GM19035 (cell line): ENCODE data around the gene TMPRSS13.
"Not testable (repeated sequence)": the region's sequence is repeated elsewhere in the genome, so short reads cannot be mapped to it uniquely, and the experiment has no call there.

Experiments used
- ATAC-seq: cut with Tn5 transposase; IDR thresholded peaks from one replicate; pipeline ENCODE4 v1.9.1; 2021; ENCODE audit not compliant: unreplicated experiment

TMPRSS13 gene

GRCh38 chr11:117950993-117951961 is 22.1 kb upstream of the TMPRSS13 start:
- ATAC-seq: no peak

- no peak for ATAC-seq
These were observed 21.1 kb upstream of the TMPRSS13 start for GRCh38 chr11:117950301-117950700.

- no peak for ATAC-seq
These were observed 19.9 kb upstream of the TMPRSS13 start for GRCh38 chr11:117949062-117949461.

GRCh38 chr11:117948466-117948865 is 19.3 kb upstream of the TMPRSS13 start:
- ATAC-seq: not testable (repeated sequence)

GRCh38 chr11:117947751-117948150 is 18.5 kb upstream of the TMPRSS13 start:
- not testable (repeated sequence) for ATAC-seq

- no peak for ATAC-seq
These were observed 17.8 kb upstream of the TMPRSS13 start for GRCh38 chr11:117946842-117947526.

GRCh38 chr11:117946156-117946841 is 17.1 kb upstream of the TMPRSS13 start:
- no peak for ATAC-seq

GRCh38 chr11:117945047-117945810 is 16.0 kb upstream of the TMPRSS13 start:
- no peak for ATAC-seq

GRCh38 chr11:117944554-117944953 is 15.4 kb upstream of the TMPRSS13 start:
- no peak for ATAC-seq

GRCh38 chr11:117941976-117942654 is 12.9 kb upstream of the TMPRSS13 start:
- ATAC-seq: no peak

- ATAC-seq: no peak
These were observed 12.0 kb upstream of the TMPRSS13 start for GRCh38 chr11:117941163-117941707.

- no peak for ATAC-seq
These were observed 11.5 kb upstream of the TMPRSS13 start for GRCh38 chr11:117940736-117941135.

- no peak for ATAC-seq
These were observed 7.8 kb upstream of the TMPRSS13 start for GRCh38 chr11:117936973-117937372.

GRCh38 chr11:117934526-117935307 is 5.5 kb upstream of the TMPRSS13 start:
- ATAC-seq: no peak

GRCh38 chr11:117933930-117934329 is 4.7 kb upstream of the TMPRSS13 start:
- ATAC-seq: no peak

- ATAC-seq: no peak
These were observed 4.3 kb upstream of the TMPRSS13 start for GRCh38 chr11:117933475-117933874.

- no peak for ATAC-seq
These were observed 3.7 kb upstream of the TMPRSS13 start for GRCh38 chr11:117932947-117933346.

GRCh38 chr11:117932426-117932825 is 3.2 kb upstream of the TMPRSS13 start:
- ATAC-seq: no peak

GRCh38 chr11:117931971-117932370 is 2.8 kb upstream of the TMPRSS13 start:
- no peak for ATAC-seq
